Pulmonary artery endothelial cell (primary cell): ENCODE measurements around the gene GCM1. TPM values are rescaled to one million over a fixed set of nuclear protein-coding genes. Genes with fewer than 3 reads are reported as not detected.
A peak's percentile ranks its signal among the peaks of the same experiment; 100 is the strongest.
"Not testable (repeated sequence)": the region's sequence is repeated elsewhere in the genome, so short reads cannot be mapped to it uniquely, and the experiment has no call there.

Experiments
- DNase-seq: peaks from one replicate; pipeline ENCODE4 v3.0.0-alpha.2; 2011; ENCODE audit warnings: low read depth, low spot score
- total RNA-seq: library from RNA; depleted of rRNA; stranded (reverse); fragments of >200 nt; gene quantifications from 2 replicates; pipeline ENCODE4 v1.2.3, GENCODE V29; 2014

GCM1 gene, protein sequence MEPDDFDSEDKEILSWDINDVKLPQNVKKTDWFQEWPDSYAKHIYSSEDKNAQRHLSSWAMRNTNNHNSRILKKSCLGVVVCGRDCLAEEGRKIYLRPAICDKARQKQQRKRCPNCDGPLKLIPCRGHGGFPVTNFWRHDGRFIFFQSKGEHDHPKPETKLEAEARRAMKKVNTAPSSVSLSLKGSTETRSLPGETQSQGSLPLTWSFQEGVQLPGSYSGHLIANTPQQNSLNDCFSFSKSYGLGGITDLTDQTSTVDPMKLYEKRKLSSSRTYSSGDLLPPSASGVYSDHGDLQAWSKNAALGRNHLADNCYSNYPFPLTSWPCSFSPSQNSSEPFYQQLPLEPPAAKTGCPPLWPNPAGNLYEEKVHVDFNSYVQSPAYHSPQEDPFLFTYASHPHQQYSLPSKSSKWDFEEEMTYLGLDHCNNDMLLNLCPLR
- not detected in 2 replicates for total RNA-seq

DNA sequence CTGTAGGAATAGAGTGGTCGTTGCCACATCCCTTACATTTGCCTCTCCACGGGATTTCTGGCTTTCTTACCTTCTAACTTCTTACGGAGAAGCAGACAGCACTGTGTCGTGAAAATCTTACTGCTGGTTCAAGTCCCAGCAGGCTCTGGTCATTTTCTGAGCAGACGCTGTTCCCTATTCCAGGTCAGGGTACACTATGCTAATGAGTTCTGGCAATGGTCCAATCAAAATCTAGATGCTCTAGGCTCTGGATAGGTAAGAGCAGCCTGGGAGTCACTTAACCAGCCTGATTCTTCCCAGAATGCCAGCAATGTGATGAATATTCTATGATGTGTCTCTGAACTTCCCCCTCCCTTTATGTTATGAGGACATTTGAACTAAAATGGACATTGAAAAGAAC, at the start of gene GCM1:
Gene GCM1 (minus strand): TSS at position 158 of the 400 bp plus-strand sequence. CDS start 3,209 bp downstream, outside the sequence.
- DNase-seq: no peak

DNA sequence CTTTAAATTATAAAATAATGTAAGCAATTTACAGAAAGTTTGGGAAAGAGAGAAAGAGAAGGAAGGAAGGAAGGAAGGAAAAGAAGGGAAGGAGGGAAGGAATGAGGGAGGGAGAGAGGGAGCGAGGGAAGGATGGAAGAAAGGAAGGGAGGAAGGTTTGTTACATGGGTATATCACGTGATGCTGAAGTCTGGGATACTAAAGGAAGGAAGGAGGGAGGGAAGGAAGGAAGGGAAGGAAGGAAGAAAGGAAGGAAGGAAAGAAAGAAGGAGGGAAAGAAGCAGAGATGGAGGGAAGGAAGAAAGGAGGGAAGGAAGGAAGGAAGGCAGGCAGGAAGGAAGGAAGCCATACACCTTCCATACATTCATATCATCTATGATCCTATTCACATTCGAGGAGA, 48.9 kb upstream of the GCM1 start:
- no peak for DNase-seq

DNA sequence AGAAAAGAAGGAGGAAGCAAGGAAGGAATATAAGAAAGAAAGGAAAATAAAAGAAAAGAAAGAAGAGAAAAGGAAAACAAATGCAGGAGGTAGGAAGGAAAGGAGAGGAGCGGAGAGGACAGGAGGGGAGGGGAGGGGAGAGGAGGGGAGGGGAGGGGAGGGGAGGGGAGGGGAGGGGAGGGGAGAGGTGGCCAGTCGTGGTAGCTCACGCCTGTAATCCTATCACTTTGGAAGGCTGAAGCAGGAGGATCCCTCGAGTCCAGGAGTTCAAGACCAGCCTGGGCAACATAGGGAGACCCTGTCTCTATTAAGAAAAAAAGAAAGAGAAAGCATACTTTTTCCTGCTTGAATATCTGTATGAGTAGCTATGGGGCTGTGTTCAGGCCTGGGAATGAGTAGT, 46.4 kb upstream of the GCM1 start:
- DNase-seq: no peak

DNA sequence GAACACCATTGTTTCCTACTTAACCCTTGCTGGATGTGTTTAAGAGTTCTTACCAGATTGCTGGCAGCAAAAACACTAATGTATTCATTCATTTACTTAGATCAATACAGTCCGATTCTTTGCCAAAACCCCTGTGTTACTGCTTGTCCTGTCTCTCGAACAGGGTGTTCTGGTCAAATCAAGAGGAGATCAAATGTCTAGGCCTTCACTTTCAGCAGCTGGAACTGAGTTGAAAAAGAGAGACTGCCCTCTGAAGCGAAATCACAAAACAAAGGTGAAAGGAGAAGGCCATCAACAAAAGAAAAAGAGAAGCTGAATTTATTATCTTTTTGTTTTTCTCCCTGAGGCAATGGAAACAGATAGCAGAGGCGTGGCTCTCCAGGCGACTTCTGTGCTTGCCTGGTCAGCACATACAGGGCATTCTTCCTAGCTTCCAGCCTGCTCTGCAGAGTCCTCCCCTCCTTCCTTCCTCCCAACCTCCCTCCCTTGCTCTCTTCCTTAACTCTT, 44.1 kb upstream of the GCM1 start:
- no peak for DNase-seq

DNA sequence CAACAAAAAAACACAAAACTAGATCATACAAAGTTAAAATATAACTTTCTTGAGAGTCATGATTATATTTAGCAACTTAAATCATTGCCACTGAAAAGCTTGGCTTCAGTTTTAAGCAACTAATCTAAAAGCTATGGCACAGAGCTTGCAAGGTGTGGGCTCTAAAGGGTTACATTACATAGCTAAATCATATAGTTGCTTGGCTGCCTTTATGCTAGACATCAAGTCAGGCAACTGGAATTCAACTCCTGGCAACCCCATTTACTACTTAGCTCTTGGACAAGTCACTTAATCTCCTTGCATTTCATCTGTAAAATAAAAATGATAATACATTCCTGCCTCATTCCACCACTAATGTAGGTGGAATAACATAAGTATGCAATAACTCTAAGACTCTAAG, 40.9 kb upstream of the GCM1 start:
- no peak for DNase-seq

DNA sequence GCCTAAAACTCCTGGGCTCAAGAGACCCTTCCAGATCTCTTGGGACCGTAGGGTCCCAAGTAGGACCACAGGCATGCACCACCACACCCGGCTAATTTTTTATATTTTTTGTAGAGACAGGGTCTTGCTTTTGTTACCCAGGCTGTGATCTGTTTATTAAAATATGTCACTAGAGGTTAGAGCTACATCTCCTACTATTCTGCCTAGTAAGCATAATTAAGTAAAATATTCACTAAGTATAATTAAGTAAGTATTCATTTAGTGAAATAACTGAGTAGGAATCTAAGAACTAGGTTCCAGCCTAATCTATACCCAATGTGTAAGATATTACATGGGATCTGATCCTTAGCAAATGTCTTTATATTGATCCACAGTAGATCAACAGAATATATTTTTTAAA, 40.2 kb upstream of the GCM1 start:
- no peak for DNase-seq

DNA sequence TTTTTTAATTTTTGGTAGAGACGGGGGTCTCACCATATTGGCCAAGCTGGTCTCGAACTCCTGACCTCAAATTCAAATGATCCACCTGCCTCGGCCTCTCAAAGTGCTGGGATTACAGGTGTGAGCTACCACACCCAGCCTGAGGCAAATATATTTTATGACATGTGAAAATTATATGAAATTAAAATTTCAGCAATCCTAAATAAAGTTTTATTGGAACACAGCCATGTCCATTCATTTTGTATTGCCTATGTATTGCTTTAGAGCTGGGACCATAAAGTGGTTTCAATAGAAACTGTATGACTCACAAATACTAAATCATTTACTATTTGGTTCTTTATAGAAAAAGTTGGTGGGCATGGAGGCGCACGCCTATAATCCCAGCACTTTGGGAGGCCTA, 32.0 kb upstream of the GCM1 start:
- no peak for DNase-seq

DNA sequence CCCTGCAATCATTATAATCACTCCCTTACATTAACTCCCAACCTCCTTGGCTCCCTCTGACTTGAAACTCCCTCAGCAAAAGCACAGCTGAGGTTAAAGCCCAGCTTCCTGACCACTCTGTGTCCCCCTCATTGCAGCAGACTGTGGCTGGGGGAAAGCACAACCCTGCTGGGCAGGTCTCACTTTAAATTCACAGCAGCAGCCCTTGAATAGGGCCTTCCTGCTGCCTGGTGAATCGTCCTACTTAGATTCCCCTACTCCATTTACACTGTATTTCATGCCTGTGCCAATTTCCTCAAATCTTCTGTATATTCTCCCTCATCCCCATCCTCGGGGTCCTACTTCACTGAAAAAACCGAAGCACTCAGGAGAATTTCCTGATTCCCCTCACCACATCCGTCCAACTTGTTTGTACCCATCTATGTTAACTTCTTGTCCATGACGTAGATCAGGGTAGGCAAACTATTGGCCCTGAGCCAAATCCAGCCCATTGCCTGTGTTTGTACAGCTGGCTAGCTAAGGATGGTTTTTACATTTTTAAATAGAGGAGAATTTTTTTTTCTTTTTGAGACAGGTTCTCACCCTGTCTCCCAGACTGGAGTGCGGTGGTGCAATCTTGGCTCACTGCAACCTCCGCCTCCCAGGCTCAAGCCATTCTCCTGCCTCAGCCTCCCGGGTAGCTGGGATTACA, 31.5 kb upstream of the GCM1 start:
- DNase-seq: peak; percentile 39

DNA sequence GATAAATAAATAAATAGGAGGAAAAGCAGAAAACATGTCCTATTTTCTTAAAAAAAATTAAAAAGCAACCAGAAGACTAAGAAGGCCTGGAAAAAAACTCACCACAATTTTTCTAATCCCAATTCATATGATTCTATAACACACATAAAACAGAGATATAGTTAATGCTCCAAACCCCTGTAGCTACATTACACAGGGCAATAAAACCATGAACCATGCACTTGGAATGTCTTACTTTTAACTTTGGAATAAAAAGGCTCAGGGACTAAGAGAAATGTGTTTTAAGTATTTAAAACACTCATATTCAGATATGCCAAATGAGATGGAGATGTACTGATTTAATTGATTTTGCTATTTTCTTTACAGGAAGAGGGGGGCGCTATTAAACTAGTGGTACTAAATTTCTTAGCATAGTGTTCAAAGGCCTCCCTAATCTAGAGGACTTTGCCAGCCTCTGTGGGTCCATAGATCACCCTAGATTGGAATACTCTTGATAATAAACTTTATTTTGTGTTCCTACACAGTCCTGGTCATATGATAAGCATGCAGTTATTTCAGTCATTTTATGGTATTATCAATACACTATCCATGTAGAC, 30.3 kb upstream of the GCM1 start:
- DNase-seq: no peak

DNA sequence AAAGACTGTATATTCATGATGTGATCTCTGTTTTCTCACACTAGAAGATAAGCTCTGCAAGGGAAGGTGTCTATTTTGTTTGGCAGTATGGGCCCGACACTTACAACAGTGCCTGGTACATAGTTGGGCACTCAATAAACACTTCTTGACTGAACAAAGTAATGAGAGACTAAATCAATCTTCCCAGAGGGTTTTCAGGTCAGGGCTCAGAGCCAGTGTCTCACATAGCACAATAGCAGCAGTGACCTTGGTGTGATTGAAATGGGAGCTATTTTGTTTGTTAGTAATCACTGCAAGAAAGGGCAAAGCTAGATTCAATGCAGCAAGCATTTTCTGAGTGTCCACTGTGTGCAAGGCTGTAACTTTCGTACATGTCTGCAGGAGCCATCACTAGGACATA, 26.4 kb upstream of the GCM1 start:
- DNase-seq: no peak

DNA sequence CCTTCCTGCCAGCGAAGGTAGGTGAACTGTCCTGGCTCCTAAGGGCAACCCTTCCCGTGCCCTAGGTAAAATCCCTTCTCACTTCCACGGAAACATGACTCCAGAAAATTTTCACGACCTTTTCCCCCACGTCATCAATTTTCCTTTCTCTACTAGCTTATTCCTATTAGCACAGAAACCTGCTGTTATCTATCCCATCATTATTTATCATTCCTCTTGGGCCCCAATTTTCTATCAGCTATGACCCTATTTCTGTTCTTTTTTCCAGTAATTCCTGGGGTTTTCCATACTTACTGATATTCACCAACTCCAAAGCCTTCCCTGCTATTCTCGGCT, 23.8 kb upstream of the GCM1 start:
- no peak for DNase-seq

DNA sequence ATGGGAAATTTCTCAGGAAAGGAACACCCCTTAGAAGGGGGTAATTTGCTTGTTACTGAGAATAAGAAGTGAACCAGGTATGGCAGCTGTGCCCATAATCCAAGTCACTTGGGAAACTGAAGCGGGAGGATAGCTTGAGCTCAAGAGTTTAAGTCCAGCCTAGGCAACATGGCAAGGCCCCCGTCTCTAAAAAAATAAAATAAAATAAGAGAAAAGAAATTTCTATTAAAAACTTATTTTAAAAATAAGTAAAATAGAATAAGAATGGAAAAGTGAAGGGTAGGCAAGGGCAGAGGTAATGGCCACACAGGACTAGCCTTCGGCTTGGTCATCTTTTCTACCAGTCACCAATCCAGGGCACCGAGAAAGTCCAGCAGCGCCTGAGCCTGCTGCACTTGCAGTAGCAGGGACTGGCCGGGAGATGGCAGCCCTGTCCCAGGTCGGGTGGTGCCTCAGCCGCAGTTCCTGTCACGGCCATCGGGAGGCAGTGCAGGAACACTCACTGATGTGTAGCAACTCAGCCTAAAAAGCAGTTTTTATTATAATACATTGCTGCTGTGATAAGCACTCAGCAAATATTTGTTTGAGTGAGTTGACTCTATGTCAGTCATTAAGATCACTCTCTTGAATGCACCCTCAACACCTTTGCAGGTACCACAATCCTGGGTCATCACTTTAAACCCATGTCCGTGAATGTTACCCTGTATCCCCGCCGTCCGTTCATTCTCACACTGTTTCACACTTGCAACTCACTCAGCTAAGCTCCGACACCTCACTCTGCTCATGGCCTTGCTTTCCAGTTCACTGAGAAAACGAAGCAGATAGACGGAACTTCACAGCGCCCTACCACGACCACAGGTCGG, 23.2 kb upstream of the GCM1 start:
- peak; percentile 15 for DNase-seq

DNA sequence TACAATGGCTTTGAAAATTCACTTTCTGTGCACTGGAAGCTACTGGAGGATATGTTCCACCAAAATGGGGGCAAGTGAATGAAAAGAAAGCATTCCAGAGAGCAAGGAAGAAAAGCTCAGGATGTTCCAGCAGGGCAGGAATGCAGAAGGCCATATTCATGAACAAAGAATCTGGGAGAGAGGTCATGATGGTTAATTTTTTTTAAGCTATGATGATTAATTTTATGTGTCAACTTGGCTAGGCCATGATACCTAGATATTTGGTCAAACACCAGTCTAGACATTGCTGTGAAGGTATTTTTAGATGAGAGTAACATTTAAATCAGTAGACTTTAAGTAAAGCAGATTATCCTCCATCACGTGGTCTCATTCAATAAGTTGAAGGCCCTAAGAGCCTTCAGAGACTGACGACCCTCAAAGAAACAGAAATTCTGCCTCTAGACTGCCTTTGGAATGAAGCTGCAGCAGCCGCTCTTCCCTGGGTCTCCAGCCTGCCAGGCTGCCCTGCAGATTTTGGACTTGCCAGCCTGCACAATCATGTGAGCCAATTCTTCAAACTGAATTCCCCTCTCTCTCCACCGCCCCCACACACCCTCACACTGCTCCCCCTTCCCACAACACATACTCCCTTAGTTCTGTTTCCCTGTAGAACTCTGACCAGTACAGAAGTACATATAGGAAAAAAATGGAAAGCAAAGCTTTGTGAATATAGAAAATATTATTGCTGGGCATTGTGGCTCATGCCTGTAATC, 20.1 kb upstream of the GCM1 start:
- no peak for DNase-seq

DNA sequence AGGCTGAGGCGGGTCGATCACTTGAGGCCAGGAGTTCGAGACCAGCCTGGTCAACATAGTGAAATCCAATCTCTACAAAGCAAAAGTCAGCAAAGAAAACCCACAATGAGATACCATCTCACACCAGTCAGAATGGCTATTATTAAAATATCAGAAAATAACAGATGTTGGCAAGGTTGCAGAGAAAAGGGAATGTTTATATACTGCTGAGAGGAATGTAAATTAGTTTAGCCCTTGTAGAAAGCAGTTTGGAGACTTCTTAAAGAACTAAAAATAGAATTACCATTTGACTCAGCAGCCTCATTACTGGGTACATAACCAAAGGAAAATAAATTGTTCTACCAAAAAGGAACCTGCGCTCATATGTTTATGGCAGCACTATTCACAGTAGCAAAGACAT, 16.7 kb upstream of the GCM1 start:
- no peak for DNase-seq

DNA sequence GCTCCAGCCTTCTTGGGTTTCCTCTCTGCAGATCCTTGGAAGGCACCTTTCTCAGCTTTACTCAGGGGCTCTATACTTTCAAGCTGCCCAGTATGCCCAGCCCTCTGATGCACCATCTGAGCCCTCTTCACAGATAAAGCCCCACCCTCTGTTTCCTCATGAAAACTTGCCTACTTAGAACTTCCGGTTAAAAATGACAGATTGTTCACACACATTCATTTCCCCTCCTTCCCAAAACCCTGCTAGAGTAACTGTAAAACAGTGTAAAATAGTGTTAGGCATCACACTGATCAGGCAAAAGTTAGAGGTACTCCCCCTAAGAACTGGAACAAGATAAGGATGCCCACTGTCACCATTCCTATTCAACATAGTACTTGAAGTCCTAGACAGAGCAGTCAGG, 14.0 kb upstream of the GCM1 start:
- no peak for DNase-seq

DNA sequence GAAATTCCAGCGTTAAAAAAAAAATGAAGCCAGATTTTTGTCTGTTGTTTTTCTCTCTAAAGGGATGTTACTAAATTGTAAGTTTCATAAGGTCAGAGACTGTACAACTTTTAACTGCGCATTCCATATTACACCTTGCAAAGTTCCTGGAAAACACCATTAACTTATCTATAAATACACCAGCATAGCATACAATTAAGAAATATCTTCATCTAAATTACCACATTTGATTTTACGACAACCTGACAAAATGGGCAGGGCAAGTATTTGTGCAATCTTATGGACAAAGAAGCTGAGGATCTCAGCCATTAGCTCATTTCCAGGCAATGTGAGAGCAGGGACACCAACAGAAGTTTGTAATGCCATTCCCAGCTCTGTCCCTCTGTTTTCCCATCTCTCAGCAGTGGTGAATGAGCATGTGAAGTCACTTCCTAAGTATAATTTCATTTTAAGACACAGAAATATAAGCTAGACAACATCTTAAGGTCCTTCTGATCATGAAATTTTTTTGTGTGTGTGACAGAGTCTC, 12.9 kb upstream of the GCM1 start:
- no peak for DNase-seq

DNA sequence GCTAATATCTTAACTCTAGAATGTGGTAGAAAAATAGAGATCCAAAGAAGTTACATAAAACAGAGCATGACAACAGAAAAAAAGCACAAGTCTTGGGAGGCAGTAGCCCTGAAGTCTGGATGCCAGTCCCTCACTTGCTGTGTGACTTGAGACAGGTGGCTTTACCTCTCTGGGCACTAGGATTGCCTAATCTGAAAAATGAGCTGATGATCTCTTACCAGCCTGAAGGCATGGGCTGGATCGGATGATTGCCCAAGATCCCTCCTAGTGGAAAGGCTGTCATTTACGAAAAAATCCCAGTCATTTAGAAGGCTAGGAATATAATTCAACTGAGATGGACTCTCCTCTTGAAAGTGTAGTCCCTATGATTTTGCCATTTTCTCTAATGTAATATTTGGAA, 10.9 kb upstream of the GCM1 start:
- no peak for DNase-seq

DNA sequence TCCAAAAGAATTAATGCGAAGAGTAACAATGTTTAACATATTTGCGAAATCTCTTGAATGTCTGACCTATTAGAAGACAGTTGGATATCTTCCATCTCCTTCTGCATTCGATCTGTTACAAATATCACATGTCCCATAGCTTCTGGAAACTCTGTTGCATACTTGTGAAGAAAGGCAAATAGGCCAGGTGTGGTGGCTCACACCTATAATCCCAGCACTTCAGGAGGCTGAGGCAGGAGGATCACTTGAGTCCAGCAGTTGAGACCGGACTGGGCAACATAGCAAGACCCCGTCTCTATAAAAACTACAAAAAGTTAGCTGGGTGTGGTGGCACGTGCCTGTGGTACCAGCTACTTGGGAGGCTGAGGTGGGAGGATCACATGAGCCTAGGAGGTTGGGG, 9.4 kb upstream of the GCM1 start:
- not testable (repeated sequence) for DNase-seq

DNA sequence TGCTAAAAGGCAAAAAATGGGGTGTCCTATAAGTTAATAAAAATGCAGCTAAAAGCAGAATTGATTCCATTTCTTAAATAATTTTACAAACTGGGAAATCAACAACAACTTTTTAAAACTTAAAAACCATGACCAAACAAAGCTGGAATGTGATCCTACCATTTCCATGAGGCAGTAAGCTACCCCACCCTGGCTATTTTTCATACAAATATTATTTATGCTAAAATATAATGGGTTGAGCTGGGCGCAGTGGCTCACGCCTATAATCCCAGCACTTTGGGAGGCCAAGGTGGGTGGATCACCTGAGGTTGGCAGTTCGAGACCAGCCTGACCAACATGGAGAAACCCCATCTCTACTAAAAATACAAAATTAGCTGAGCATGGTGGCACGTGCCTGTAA, 6.6 kb upstream of the GCM1 start:
- not testable (repeated sequence) for DNase-seq

DNA sequence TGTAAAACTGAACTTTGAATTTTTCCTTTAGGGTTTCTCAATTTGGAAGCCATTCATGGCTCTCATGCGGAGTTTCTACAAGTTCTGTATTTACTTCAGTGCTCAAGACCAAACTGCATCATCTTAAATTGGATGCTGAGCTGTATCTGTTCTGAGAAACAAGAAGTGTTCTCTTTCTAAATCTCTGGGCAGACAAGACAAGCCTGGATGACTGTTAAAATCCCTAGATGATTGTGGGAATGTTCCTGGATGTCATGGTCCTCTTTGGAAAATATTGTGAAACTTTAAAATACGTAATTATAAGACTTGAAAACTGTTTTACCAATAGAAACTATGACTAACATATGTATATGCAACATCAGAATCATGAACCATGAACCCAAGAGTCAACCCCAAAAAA, 6.2 kb upstream of the GCM1 start:
- no peak for DNase-seq

DNA sequence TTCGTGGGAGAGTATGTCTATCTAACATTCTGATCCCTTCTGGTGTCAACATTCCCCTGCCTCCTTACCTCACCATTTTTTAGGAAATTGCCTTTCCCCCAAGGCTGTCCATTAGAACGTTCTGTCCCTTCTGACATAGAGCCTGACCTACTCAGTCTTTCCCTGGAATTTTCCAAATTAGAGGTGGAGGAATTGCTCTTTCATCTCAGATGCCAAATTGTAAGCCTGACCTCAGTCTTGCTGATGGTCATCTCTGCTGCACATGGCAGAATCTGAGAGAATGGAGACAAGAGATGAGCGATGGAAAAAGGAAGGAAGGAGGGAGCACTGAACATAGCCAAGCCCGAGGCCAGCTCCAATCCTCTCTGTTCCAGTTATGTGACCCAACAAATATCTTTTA, 5.4 kb upstream of the GCM1 start:
- DNase-seq: no peak
